HepG2 (cell line): ENCODE measurements around the gene WSCD1. TPM values are rescaled to one million over a fixed set of nuclear protein-coding genes. Genes with fewer than 3 reads are reported as not detected.

Source experiments
- ATAC-seq: fragments of 200-7000 bp; cut with Tn5 transposase; 3 replicates; pipeline ENCODE4 v1.9.1; 2020; ENCODE audit warnings: mild to moderate bottlenecking, moderate library complexity
- BruUV-seq: library from RNA; stranded (reverse); fragments of 400-500 nt; replicated peaks from 2 replicates; lab custom pipeline; 2021; lab: Mats Ljungman, UMichigan
- CTCF ChIA-PET: fragments of 300-600 bp; formaldehyde crosslinking; extraction: SDS; loops from one replicate; lab custom pipeline; 2021; ENCODE audit warnings: low total read pairs, inconsistent platforms, low intra/inter-chr PET ratio; lab: Yijun Ruan, JAX
- POLR2A ChIA-PET: fragments of 350-600 bp; sonication (Branson Sonifier 250); formaldehyde crosslinking; loops from one replicate; lab custom pipeline; 2020; ENCODE audit warnings: antibody characterized with exemption, inconsistent platforms; lab: Yijun Ruan, JAX
- DNase-seq: peaks from one replicate; pipeline ENCODE4 v3.0.0-alpha.2; 2015; ENCODE audit warnings: low spot score
- FAIRE-seq: peaks from 3 replicates; lab custom pipeline; 2011; peaks lifted over from hg19 to GRCh38; lab: Jason Lieb, UNC
- H2AFZ ChIP-seq: one replicate; pipeline ENCODE4 v1.6.1; 2011; ENCODE audit warnings: low read length, inconsistent platforms
- H3K27ac ChIP-seq: fragments of 300-600 bp; 3 replicates; pipeline ENCODE4 v1.8.0; 2011; ENCODE audit warnings: mixed run types, mild to moderate bottlenecking, mixed read lengths, low read length, inconsistent platforms; ENCODE audit not compliant: insufficient read depth; ENCODE audit errors: extremely low read length
- H3K27me3 ChIP-seq, 2 experiments: fragments of 200-600 bp in 1 of 2; 2 replicates in 1 of 2; 3 replicates in 1 of 2; pipeline versions ENCODE4 v1.6.0 to v1.8.0; 2011; ENCODE audit warnings: low read length in 2 of 2, mild to moderate bottlenecking in 2 of 2, moderate library complexity in 2 of 2, inconsistent platforms in 1 of 2; ENCODE audit not compliant: insufficient read depth in 2 of 2, control insufficient read depth in 1 of 2
- H3K36me3 ChIP-seq, 2 experiments: fragments of 200-600 bp in 1 of 2; replicated peaks in 1 of 2; 2 replicates in 1 of 2; 3 replicates in 1 of 2; pipeline versions ENCODE4 v1.5.1 to v1.8.0; 2011; ENCODE audit warnings: low read length in 2 of 2, inconsistent platforms in 1 of 2; ENCODE audit not compliant: insufficient read depth in 2 of 2, control insufficient read depth in 1 of 2
- H3K4me1 ChIP-seq: 2 replicates; pipeline ENCODE4 v1.5.1; 2012; ENCODE audit warnings: low read length, inconsistent platforms; ENCODE audit not compliant: insufficient read depth
- H3K4me2 ChIP-seq: 2 replicates; pipeline ENCODE4 v1.6.0; 2011; ENCODE audit warnings: low read depth, low read length, inconsistent platforms
- H3K4me3 ChIP-seq, 3 experiments: fragments of 200-600 bp in 1 of 3; sonication (generic), shearing (Covaris generic) in 1 of 3; replicated peaks in 1 of 3; 2 replicates each; pipeline ENCODE4 v1.5.1; 2011 to 2016; ENCODE audit warnings: low read length in 3 of 3, inconsistent platforms in 2 of 3, low read depth in 2 of 3, mild to moderate bottlenecking in 2 of 3, control low read depth in 1 of 3, mixed read lengths in 1 of 3; ENCODE audit not compliant: insufficient read depth in 1 of 3
- H3K79me2 ChIP-seq: one replicate; pipeline ENCODE4 v1.6.1; 2011; ENCODE audit warnings: low read length, inconsistent platforms; ENCODE audit not compliant: insufficient read depth
- H3K9ac ChIP-seq: 2 replicates; pipeline ENCODE4 v1.6.0; 2011; ENCODE audit warnings: mild to moderate bottlenecking, low read depth, low read length, inconsistent platforms; ENCODE audit not compliant: insufficient read depth
- H3K9me3 ChIP-seq: 2 replicates; pipeline ENCODE4 v1.5.1; 2012; ENCODE audit warnings: mild to moderate bottlenecking, low read length
- H4K20me1 ChIP-seq: 2 replicates; pipeline ENCODE4 v1.6.0; 2011; ENCODE audit warnings: inconsistent platforms, mild to moderate bottlenecking, low read length, moderate library complexity; ENCODE audit not compliant: insufficient read depth
- AFF4 ChIP-seq: sonication (generic); formaldehyde crosslinking; IDR thresholded peaks from 2 replicates; pipeline ENCODE4 v1.4.0; 2020; ENCODE audit warnings: missing genetic modification reagents
- FOXM1 ChIP-seq: sonication (generic); formaldehyde crosslinking; IDR thresholded peaks from 2 replicates; pipeline ENCODE4 v1.5.0; 2020; ENCODE audit warnings: missing genetic modification reagents
- ISX ChIP-seq: sonication (generic); formaldehyde crosslinking; conservative IDR thresholded peaks from 2 replicates; pipeline ENCODE4 v1.5.0; 2020; ENCODE audit warnings: missing genetic modification reagents
- MED1 ChIP-seq: sonication (generic); formaldehyde crosslinking; IDR thresholded peaks from 2 replicates; pipeline ENCODE4 v1.4.0; 2020; ENCODE audit warnings: missing genetic modification reagents
- MEIS2 ChIP-seq: sonication (generic); formaldehyde crosslinking; IDR thresholded peaks from 2 replicates; pipeline ENCODE4 v1.9.0; 2021; ENCODE audit warnings: mild to moderate bottlenecking, missing genetic modification reagents
- ONECUT2 ChIP-seq: sonication (generic); formaldehyde crosslinking; IDR thresholded peaks from 2 replicates; pipeline ENCODE4 v1.4.0; 2020; ENCODE audit warnings: missing genetic modification reagents
- PHF20 ChIP-seq: sonication (generic); formaldehyde crosslinking; IDR thresholded peaks from 2 replicates; pipeline ENCODE4 v1.5.0; 2020; ENCODE audit warnings: mild to moderate bottlenecking, missing genetic modification reagents
- POGK ChIP-seq: sonication (generic); formaldehyde crosslinking; conservative IDR thresholded peaks from 2 replicates; pipeline ENCODE4 v1.8.0; 2022; ENCODE audit warnings: mild to moderate bottlenecking, moderate library complexity, missing genetic modification reagents
- SALL2 ChIP-seq: sonication (generic); formaldehyde crosslinking; IDR thresholded peaks from 2 replicates; pipeline ENCODE4 v1.8.1; 2023; ENCODE audit warnings: mild to moderate bottlenecking, missing genetic modification reagents, inconsistent platforms
- SRSF1 ChIP-seq: fragments of 200-400 bp; formaldehyde crosslinking; optimal IDR thresholded peaks from 2 replicates; pipeline ENCODE3; 2017; ENCODE audit warnings: mild to moderate bottlenecking, low read depth, low read length, moderate library complexity
- XRCC5 ChIP-seq: fragments of 200-400 bp; formaldehyde crosslinking; optimal IDR thresholded peaks from 2 replicates; pipeline ENCODE3; 2017; ENCODE audit warnings: mild to moderate bottlenecking, low read length
- ZNF563 ChIP-seq: sonication (generic); formaldehyde crosslinking; IDR thresholded peaks from 2 replicates; pipeline ENCODE4 v1.8.0; 2022; ENCODE audit warnings: mild to moderate bottlenecking, moderate library complexity, missing genetic modification reagents
- ZNF574 ChIP-seq: sonication (generic); formaldehyde crosslinking; IDR thresholded peaks from 2 replicates; pipeline ENCODE4 v1.4.0; 2020; ENCODE audit warnings: missing genetic modification reagents
- ZNF746 ChIP-seq: sonication (generic); formaldehyde crosslinking; IDR thresholded peaks from 2 replicates; pipeline ENCODE4 v1.8.0; 2022; ENCODE audit warnings: mild to moderate bottlenecking, missing genetic modification reagents
- WGBS: methylation state at CpG from one replicate; pipeline ENCODE4 v1.1.6; 2017; ENCODE audit warnings: low lambda C conversion rate; 5-methylcytosine and 5-hydroxymethylcytosine counted together
- in situ Hi-C: cut with HindIII; loops from 2 replicates; pipeline ENCODE4 v1.10.0; 2017; ENCODE audit warnings: low pct_unique_long_range_greater_than_20kb; ENCODE audit not compliant: extremely low pct_ligation_motif_present
- intact Hi-C: fragments of 100-400 bp; cut with micrococcal nuclease; formaldehyde crosslinking; loops from one replicate; pipeline ENCODE4 v1.10.0; 2022; ENCODE audit not compliant: unreplicated experiment
- polyA plus RNA-seq, 8 experiments: library from polyadenylated mRNA; depleted of rRNA in 3 of 8; stranded (reverse) in 7 of 8; unstranded in 1 of 8; fragments of >200 nt; fragmentation: Illumina TruSeq in 4 of 8; extraction: Trizol in 4 of 8; gene quantifications; 2 replicates each; pipeline versions ENCODE4 v1.2.1 to v1.2.3, GENCODE V29; 2011 to 2016; ENCODE audit warnings: low read depth in 4 of 8, missing spikeins in 1 of 8, mixed read lengths in 1 of 8; ENCODE audit not compliant: insufficient read depth in 1 of 8
- total RNA-seq, 5 experiments: library from RNA; depleted of rRNA; stranded (reverse); fragments of >200 nt; fragmentation: Illumina TruSeq; extraction: Trizol; gene quantifications; 2 replicates each; pipeline ENCODE4 v1.2.3, GENCODE V29; 2016; ENCODE audit warnings: low read depth in 1 of 5

WSCD1 gene
- total and polyA plus RNA-seq, 2 of the 13 experiments (the other 11 are each of a cell fraction or from before 2014, with no cell fraction given): 0.24 to 2.7 TPM

GRCh38 chr17:6110088-6110487, 39.9 kb downstream of the WSCD1 start:
- H3K9ac ChIP-seq: no peak overlapping the region
- ChIA-PET POLR2A (no interaction called here), CTCF (no interaction called here)
- no peaks in the 10 kb centered on the region for H4K20me1 ChIP-seq
- intact Hi-C loops (no loop called here), in situ Hi-C loops (no loop called here)
- no peak overlapping the region for H2AFZ ChIP-seq
- no peak overlapping the region for H3K4me3 ChIP-seq
- TF ChIP-seq SALL2 (CRISPR knock-in tag): no peak
- no peak for TF ChIP-seq ONECUT2 (CRISPR knock-in tag)
- TF ChIP-seq SRSF1: no peak
- no peak for TF ChIP-seq FOXM1 (CRISPR knock-in tag)
- TF ChIP-seq ZNF746: no peak
- TF ChIP-seq XRCC5: no peak
- TF ChIP-seq ZNF563: no peak
- TF ChIP-seq PHF20 (CRISPR knock-in tag): no peak
- TF ChIP-seq POGK (CRISPR knock-in tag): no peak
- TF ChIP-seq ZNF574: no peak
- TF ChIP-seq MED1 (CRISPR knock-in tag): no peak
- no peak for TF ChIP-seq AFF4 (CRISPR knock-in tag)
- TF ChIP-seq ISX (CRISPR knock-in tag): no peak
- TF ChIP-seq MEIS2 (CRISPR knock-in tag): no peak
- H3K27me3 ChIP-seq: no peaks in the 10 kb centered on the region
- no peaks in the 10 kb centered on the region for H3K36me3 ChIP-seq
- peaks cover 9% of the 10 kb centered on the region; the same call in 1 of the 2 replicates for H3K4me1 ChIP-seq
- H3K27ac ChIP-seq: no peak overlapping the region
- no TSS peak for BruUV-seq
- no peak for FAIRE-seq
- H3K4me2 ChIP-seq: no peak overlapping the region
- no peak for ATAC-seq
- no peak for DNase-seq
- no peaks in the 10 kb centered on the region for H3K79me2 ChIP-seq
- H3K9me3 ChIP-seq: no peaks in the 10 kb centered on the region
- WGBS: 0% methylated on average over 3 of the region's 4 CpGs
